A204.1 (cell line): Measurements from ENCODE around the gene OR1G1.
"Not testable (repeated sequence)": the region's sequence is repeated elsewhere in the genome, so short reads cannot be mapped to it uniquely, and the experiment has no call there.

ENCODE experiments used
- FAIRE-seq: peaks from 2 replicates; lab custom pipeline; 2012; peaks lifted over from hg19 to GRCh38; lab: Jason Lieb, UNC

The OR1G1 gene

GRCh38 chr17:3127451-3127850 lies at the start of gene OR1G1:
Gene OR1G1, minus strand, starts transcription at chr17:3127551. Its CDS starts 0 bp downstream, at chr17:3127551.
- FAIRE-seq: no peak

DNA sequence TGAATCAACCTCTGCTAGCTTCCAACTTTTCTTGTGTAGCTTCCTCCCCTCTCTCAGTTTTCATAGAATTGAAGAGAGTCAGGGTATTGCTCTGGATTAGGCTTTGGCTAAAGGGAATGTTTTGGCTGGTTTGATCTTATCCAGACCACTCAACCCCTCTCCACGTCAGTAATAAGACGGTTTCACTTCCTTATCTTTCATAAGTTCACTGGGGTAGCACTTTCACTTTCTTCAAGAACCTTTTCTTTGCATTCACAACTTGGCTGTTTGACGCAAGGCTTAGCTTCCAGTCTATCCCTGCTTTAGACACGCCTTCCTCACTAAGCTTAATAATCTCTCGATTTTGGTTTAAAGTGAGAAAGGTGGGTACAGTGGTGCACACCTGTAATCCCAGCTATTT lies 40.2 kb upstream of the OR1G1 start:
- FAIRE-seq: no peak

- no peak for FAIRE-seq
These were observed 29.9 kb upstream of the OR1G1 start for GRCh38 chr17:3157218-3157617.

DNA sequence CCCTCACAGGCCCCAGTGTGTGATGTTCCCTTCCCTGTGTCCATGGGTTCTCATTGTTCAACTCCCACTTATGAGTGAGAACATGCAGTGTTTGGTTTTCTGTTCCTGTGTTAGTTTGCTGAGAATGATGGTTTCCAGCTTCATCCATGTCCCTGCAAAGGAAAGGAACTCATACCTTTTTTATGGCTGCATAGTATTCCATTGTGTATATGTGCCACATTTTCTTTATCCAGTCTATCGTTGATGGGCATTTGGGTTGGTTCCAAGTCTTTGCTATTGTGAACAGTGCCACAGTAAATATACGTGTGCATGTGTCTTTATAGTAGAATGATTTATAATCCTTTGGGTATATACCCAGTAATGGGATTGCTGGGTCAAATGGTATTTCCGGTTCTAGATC lies 10.1 kb upstream of the OR1G1 start:
- not testable (repeated sequence) for FAIRE-seq

GRCh38 chr17:3104322-3104721 lies 23.0 kb downstream of the OR1G1 start, which contains the start of gene OR1D2:
Gene OR1D2, minus strand, starts transcription at chr17:3104422. Its CDS starts 11,426 bp downstream, at chr17:3092996.
- no peak for FAIRE-seq
